Ishikawa (cell line): ENCODE results near the gene SDR42E1.

Experiments used
- EP300 ChIP-seq: IDR thresholded peaks from 2 replicates; pipeline ENCODE4 v1.6.1; 2012; ENCODE audit warnings: borderline replicate concordance
- RAD21 ChIP-seq: IDR thresholded peaks from 2 replicates; pipeline ENCODE4 v1.6.1; 2012; ENCODE audit warnings: low read depth
- TCF12 ChIP-seq: IDR thresholded peaks from 2 replicates; pipeline ENCODE4 v1.6.1; 2012; ENCODE audit warnings: low read depth
- TEAD4 ChIP-seq: IDR thresholded peaks from 2 replicates; pipeline ENCODE4 v1.6.1; 2012
- TF ChIP-seq, protein P1 (sequence below): IDR thresholded peaks from 2 replicates; pipeline ENCODE4 v1.6.1; 2012

DNA sequence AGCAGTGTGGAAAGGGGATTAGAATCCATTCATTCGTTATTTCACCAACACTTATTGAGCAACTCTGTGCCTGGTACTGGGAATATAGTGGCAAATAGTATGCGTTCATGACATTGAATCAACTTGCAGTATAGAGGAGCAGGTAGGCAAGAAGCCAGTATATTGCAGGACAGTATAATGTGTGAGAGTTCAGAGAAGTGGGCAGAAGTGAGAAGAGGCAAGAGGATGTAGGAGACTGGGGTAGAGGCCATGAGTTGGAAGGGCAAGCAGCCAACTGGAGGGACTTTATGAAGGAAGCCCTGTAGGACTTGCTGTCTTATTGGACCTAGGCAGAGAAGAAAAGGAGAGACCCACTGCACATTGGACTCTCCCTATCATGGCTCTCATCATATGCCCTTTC lies 36.1 kb upstream of the SDR42E1 start:
- TF ChIP-seq, protein P1, sequence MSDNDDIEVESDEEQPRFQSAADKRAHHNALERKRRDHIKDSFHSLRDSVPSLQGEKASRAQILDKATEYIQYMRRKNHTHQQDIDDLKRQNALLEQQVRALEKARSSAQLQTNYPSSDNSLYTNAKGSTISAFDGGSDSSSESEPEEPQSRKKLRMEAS: no peak
- no peak for TF ChIP-seq RAD21
- TF ChIP-seq TEAD4: no peak
- TF ChIP-seq TCF12: no peak
- TF ChIP-seq EP300: no peak
